ENCODE results near the gene LSM14A. TPM values are rescaled to one million over a fixed set of nuclear protein-coding genes. Genes with fewer than 3 reads are reported as not detected.
A peak's percentile ranks its signal among the peaks of the same experiment; 100 is the strongest.

Gene LSM14A
- total and polyA plus RNA-seq, 9 of the 15 experiments (the other 6 are each of a cell fraction or from before 2014, with no cell fraction given): 19.5 to 150 (median 95.1) TPM

- TF ChIP-seq AFF1 (IDR thresholded peaks at IDR 0.05; ENCODE audit: low read depth in 1 of 2, partially characterized antibody in 2 of 2) (peak in 1 of 2 experiments; percentile 18), RBBP5 (IDR thresholded peaks at IDR 0.05; ENCODE audit: borderline replicate concordance, insufficient read depth, low read length, poor library complexity, severe bottlenecking) (peak; percentile 28), ZNF354B (CRISPR knock-in tag; IDR thresholded peaks at IDR 0.05) (no peak), HDAC2 (IDR thresholded peaks at IDR 0.05) (peak; percentile 66), ATF1 (CRISPR knock-in tag; IDR thresholded peaks at IDR 0.05) (no peak), ATF1 (tag; IDR thresholded peaks at IDR 0.05) (0 out of 2 replicates have a peak, but pooled peaks have one; percentile 31), RCOR1 (IDR thresholded peaks at IDR 0.05; ENCODE audit: borderline replicate concordance in 1 of 2, low read depth in 2 of 2, low read length in 2 of 2) (peak; percentile 45 to 96; a peak in 2 of 4 replicates), ARID1B (IDR thresholded peaks at IDR 0.05) (peak; percentile 77), ESRRA (IDR thresholded peaks at IDR 0.05; ENCODE audit: borderline replicate concordance, low read depth) (peak; percentile 95; the same call in 1 of the 2 replicates), ZBTB26 (CRISPR knock-in tag; IDR thresholded peaks at IDR 0.05) (no peak), TAL1 (IDR thresholded peaks at IDR 0.05) (0 out of 2 replicates have a peak, but pooled peaks have one; percentile 7)
Observed at GRCh38 chr19:34217952-34218817, 45.9 kb downstream of the LSM14A start (continued).

Data from K562 (cell line).